GM21723 (cell line): Measurements from ENCODE around the gene SRL.
A peak's percentile ranks its signal among the peaks of the same experiment; 100 is the strongest.

Experiments
- ATAC-seq: cut with Tn5 transposase; IDR thresholded peaks from one replicate; pipeline ENCODE4 v1.9.1; 2021; ENCODE audit warnings: mild to moderate bottlenecking, moderate library complexity; ENCODE audit not compliant: unreplicated experiment

SRL gene

GRCh38 chr16:4241928-4242283 is at the start of gene SRL:
SRL (minus strand) TSS chr16:4242080; CDS start chr16:4242067, 13 bp downstream.
- no peak for ATAC-seq

GRCh38 chr16:4290236-4290830 is 48.5 kb upstream of the SRL start:
- no peak for ATAC-seq

GRCh38 chr16:4288148-4288921 is 46.5 kb upstream of the SRL start:
- ATAC-seq: peak; percentile 82

- no peak for ATAC-seq
Measured at GRCh38 chr16:4285167-4285566, 43.3 kb upstream of the SRL start.

- ATAC-seq: no peak
Measured at GRCh38 chr16:4283939-4284338, 42.1 kb upstream of the SRL start.

- ATAC-seq: no peak
Measured at GRCh38 chr16:4283441-4283840, 41.6 kb upstream of the SRL start.

GRCh38 chr16:4280625-4281024 is 38.7 kb upstream of the SRL start:
- no peak for ATAC-seq

GRCh38 chr16:4277987-4278513 is 36.2 kb upstream of the SRL start:
- no peak for ATAC-seq

GRCh38 chr16:4275861-4276260 is 34.0 kb upstream of the SRL start:
- ATAC-seq: no peak

GRCh38 chr16:4273858-4274311 is 32.0 kb upstream of the SRL start:
- no peak for ATAC-seq

GRCh38 chr16:4272114-4272956 is 30.5 kb upstream of the SRL start:
- ATAC-seq: peak; percentile 11

GRCh38 chr16:4271176-4272113 is 29.6 kb upstream of the SRL start:
- peak; percentile 71 for ATAC-seq

- ATAC-seq: no peak
Measured at GRCh38 chr16:4270595-4270994, 28.7 kb upstream of the SRL start.

GRCh38 chr16:4270091-4270490 is 28.2 kb upstream of the SRL start:
- no peak for ATAC-seq

- no peak for ATAC-seq
Measured at GRCh38 chr16:4266372-4266771, 24.5 kb upstream of the SRL start.

GRCh38 chr16:4265676-4266075 is 23.8 kb upstream of the SRL start:
- ATAC-seq: no peak

GRCh38 chr16:4264546-4264945 is 22.7 kb upstream of the SRL start:
- no peak for ATAC-seq

- ATAC-seq: no peak
Measured at GRCh38 chr16:4263504-4264436, 21.9 kb upstream of the SRL start.

- ATAC-seq: no peak
Measured at GRCh38 chr16:4262303-4262835, 20.5 kb upstream of the SRL start.
